Mucosa of gallbladder (tissue), 1 donor: ENCODE data around the gene AP1S2. TPM values are rescaled to one million over a fixed set of nuclear protein-coding genes. Genes with fewer than 3 reads are reported as not detected.
"Not testable (repeated sequence)": the region's sequence is repeated elsewhere in the genome, so short reads cannot be mapped to it uniquely, and the experiment has no call there.

Experiments used
- DNase-seq: peaks from one replicate; pipeline ENCODE4 v3.0.0-alpha.2; 2020; ENCODE audit warnings: low spot score
- total RNA-seq: library from RNA; stranded (reverse); gene quantifications from one replicate; pipeline ENCODE4 v1.2.1, GENCODE V29; 2021
- donor health status: DM: no; HTN: no; CAD: no.

AP1S2 gene
- 25.2 TPM for total RNA-seq

- peak; percentile 96 for DNase-seq
Observed at GRCh38 chrX:15854712-15855567, at the start of gene AP1S2. AP1S2 (minus strand) TSS chrX:15854813; CDS start chrX:15852524, 2,289 bp downstream.

- no peak for DNase-seq
Observed at GRCh38 chrX:15903186-15903681, 48.6 kb upstream of the AP1S2 start.

DNA sequence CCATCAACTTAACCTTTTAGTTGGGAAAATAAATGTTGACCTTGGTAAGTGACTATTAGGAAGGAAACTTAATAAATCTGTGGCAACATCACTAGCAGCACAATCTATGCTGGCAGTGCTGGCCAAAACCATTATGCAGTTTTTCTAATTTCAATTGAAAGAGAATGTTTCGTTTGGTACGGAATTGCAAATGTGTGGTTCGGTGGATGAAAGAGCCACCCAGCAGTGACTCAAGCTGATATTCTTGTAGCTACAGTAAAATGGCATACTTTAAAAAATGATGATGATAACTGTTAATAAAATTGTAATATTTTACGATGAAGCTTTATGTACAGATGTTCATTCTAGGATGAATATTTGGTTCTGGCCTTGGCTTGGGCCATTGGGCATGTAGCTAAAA is 40.7 kb upstream of the AP1S2 start:
- DNase-seq: no peak

DNA sequence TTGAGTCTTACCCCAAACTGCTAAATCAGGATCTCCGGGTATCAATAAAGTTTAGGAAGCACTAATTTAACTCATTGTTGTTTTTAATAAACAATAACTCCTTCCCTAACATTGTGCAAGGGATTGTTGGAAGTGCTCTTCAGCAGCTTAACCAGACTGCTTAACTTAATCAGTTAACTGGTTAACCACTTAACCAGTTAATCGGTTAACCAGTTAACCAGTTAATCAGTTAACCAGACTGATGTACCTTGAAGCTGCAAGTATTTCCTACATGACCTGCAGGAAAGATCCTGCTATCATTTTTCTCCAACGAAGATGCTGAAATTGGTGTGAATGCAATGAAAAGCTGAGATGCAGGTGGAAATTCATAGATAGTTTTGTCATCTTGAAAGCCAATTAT is 40.1 kb upstream of the AP1S2 start:
- no peak for DNase-seq

- DNase-seq: no peak
Observed at GRCh38 chrX:15890463-15890862, 35.9 kb upstream of the AP1S2 start.

DNA sequence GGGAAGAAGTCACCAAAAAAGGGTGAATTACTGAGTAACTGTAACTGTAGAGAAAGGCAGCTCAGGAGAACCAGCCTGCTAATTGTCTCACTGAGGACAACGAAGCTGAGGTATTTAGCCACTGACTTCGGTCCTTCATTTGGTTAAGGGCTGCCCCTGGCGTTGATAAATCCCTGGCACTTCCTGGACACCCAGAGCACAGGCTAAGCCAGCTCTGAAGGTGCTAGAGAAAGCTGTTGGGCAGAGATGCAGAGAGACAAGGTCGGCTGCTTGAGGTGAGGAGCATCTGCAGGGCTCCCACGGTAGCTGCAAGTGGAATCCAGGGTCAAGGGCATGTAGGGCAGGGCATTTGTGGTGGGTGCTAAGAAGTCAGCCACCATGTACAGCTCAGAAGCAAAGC is 33.4 kb upstream of the AP1S2 start:
- no peak for DNase-seq

DNA sequence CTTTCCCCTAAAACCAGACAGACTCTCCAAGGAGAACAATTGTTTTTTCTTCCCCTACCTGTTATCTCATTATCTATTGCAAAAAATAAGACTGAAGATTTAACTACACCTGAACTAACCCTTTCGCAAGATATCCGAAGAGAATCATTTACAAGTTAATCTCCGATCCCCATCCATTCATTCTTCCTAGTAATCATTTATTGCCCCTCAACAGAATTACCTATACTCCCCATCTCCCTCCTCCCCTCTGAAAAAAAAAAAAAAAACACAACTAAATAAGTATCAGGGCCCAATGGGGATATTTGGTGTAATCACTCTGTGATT is 28.9 kb upstream of the AP1S2 start:
- no peak for DNase-seq

- DNase-seq: no peak
Observed at GRCh38 chrX:15882704-15883539, 28.3 kb upstream of the AP1S2 start.

- no peak for DNase-seq
Observed at GRCh38 chrX:15881381-15881897, 26.8 kb upstream of the AP1S2 start.

DNA sequence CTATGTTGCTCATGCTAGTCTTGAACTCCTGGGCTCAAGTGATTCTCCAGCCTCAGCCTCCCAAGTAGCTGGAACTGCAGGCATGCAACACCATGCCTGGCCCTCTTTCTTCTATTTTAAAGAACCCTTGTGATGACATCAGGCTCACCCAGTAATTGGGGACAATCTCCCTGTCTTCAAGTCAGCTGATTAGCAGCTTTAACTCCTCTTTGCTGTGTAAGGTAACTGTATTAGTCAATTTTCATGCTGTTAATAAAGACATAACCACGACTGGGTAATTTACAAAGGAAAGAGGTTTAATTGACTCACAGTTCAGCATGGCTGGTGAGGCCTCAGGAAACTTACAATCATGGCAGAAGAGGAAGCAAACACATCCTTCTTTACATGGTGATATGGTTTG is 23.3 kb upstream of the AP1S2 start:
- DNase-seq: not testable (repeated sequence)

DNA sequence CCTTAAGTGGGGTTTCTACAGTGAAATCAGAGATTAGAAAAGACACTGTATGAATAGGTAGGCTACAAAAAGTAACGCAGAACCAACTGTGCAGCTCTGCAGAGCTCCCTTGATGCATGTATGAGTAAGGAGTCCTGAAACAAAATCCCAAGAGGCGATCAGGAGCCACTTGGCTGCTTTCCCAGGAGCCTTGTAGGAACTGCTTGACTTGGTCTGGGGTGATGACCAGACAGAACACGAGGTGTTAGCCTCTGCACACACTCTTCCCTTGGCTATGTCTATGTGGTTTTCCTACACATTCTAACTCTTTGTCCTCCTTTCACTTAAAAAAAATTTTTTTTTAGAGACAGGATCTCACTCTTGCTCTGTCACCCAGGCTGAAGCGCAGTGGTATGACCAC is 22.8 kb upstream of the AP1S2 start:
- no peak for DNase-seq

- DNase-seq: no peak
Observed at GRCh38 chrX:15874672-15875071, 20.1 kb upstream of the AP1S2 start.

DNA sequence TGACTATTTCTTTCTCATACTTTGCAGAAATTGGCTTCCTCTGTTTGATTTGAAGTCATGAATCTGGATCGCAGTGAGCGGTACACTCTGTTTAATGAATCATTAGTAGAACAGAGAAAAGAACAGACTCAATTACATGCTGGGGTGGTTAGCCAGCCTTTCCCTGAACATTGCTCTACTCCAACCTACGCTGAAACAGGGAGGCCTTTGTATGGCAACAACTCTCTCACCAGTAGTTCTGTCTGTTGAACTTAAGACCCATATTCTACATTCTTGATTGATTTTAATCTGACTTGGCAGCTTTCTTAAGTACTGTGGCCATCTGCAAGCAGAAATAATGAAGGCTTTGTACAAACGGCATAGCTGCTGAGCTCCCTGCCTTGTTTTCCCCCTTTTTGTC is 19.0 kb upstream of the AP1S2 start:
- DNase-seq: no peak

GRCh38 chrX:15870310-15870709 is 15.7 kb upstream of the AP1S2 start:
- DNase-seq: no peak

DNA sequence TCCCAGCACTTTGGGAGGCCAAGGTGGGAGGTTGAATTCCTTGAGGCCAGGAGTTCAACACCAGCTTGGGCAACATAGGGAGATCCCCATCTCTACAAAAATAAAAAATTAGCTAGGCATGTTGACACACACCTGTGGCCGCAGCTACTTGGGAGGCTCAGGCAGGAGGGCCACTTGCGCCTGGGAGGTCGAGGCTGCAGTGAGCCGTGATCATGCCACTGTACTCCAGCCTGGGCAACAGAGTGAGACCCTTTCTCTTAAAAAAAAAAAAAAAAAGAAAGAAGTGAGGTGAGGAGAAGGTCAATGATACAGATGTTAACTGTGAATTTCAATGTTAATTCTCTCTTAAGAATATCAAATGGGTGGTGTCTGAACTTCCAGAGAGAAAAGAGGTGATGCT is 15.1 kb upstream of the AP1S2 start:
- DNase-seq: no peak

DNA sequence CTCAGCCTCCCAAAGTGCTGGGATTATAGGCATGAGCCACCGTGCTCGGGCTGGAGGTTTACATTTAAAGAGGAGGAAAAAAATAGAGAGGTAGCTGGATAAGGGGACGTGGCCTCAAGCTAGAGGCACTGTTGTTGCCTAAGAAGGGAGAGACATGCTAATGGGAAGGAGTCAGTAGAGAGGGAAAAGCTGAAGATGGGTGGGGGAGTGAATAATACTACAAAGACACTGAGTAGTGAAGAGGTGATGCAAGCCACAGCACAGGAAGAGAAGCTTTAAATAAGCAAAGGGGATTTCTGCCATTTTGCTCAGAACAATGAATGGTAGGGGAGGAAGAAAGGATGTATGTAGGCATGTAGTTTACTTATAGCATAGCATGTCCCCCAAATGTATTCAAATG is 11.5 kb upstream of the AP1S2 start:
- DNase-seq: no peak

DNA sequence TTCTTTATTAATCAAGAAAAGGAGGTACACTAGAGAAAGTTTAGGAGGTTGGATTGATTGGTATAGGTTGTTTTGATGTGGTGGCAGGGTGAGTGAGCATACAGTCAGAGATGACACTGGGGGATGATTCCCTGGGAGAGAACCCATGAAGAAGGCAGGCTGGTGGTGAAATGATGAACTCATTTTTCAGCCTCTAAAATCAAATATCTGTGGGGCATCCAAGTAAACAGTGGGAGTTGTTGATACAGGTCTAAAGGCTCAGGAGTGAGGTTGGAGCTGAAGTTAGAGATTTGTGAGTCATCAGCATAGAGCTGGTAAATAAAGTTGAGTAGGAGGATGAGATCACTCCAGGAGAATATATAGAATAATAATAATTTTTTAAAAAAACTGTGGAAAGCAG is 10.0 kb upstream of the AP1S2 start:
- DNase-seq: no peak

- no peak for DNase-seq
Observed at GRCh38 chrX:15864023-15864422, 9.4 kb upstream of the AP1S2 start.

- no peak for DNase-seq
Observed at GRCh38 chrX:15860921-15861320, 6.3 kb upstream of the AP1S2 start.

- no peak for DNase-seq
Observed at GRCh38 chrX:15858051-15858450, 3.4 kb upstream of the AP1S2 start.

GRCh38 chrX:15856636-15857035 is 2.0 kb upstream of the AP1S2 start:
- no peak for DNase-seq

- DNase-seq: no peak
Observed at GRCh38 chrX:15856222-15856587, 1.6 kb upstream of the AP1S2 start.
